ENCODE results near the gene HAVCR1. TPM values are rescaled to one million over a fixed set of nuclear protein-coding genes. Genes with fewer than 3 reads are reported as not detected.
"Not testable (repeated sequence)": the region's sequence is repeated elsewhere in the genome, so short reads cannot be mapped to it uniquely, and the experiment has no call there.

The HAVCR1 gene
- polyA plus RNA-seq, 1 donor (not counting 4 experiments of a cell fraction or from before 2014, with no cell fraction given): not detected

DNA sequence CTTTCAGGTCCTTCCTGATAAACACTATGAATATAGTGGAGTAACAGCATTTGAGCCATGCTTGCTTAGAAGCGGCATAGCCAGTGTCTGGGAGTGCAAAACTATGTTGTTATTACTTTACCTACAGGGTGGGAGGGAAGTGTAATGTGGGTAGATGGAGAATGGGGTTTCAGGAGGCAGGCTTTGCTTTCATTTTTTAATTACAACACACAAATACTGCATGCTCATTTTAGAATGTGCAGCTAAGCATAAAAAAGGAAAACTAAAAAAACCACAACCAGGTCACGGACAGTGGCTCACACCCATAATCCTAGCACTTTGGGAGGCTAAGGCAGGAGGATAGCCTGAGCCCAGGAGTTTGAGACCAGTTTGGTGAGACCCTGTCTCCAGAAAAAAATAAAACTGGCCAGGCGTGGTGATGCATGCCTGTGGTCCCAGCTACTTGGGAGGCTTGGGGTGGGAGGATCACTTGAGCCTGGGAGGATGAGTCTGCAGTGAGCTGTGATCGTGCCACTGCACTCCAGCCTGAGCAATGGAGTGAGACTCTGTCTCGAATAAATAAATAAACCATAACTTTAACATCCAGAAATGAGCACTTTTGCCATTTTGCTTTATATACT lies 20.2 kb downstream of the HAVCR1 start:
- H3K4me3 ChIP-seq (ENCODE audit: control insufficient read depth in 2 of 3, extremely low read depth in 1 of 3, insufficient read depth in 2 of 3, low read depth in 1 of 3, low read length in 3 of 3): no peak overlapping the region
- TF ChIP-seq CTCF (optimal IDR thresholded peaks at IDR 0.05 in 1 of 3, IDR thresholded peaks at IDR 0.05 in 1 of 3, conservative IDR thresholded peaks at IDR 0.05 in 1 of 3; ENCODE audit: extremely low read depth in 1 of 3, insufficient read depth in 2 of 3, low read length in 3 of 3) (no peak), EZH2 (IDR thresholded peaks at IDR 0.05; ENCODE audit: low read length) (no peak)

DNA sequence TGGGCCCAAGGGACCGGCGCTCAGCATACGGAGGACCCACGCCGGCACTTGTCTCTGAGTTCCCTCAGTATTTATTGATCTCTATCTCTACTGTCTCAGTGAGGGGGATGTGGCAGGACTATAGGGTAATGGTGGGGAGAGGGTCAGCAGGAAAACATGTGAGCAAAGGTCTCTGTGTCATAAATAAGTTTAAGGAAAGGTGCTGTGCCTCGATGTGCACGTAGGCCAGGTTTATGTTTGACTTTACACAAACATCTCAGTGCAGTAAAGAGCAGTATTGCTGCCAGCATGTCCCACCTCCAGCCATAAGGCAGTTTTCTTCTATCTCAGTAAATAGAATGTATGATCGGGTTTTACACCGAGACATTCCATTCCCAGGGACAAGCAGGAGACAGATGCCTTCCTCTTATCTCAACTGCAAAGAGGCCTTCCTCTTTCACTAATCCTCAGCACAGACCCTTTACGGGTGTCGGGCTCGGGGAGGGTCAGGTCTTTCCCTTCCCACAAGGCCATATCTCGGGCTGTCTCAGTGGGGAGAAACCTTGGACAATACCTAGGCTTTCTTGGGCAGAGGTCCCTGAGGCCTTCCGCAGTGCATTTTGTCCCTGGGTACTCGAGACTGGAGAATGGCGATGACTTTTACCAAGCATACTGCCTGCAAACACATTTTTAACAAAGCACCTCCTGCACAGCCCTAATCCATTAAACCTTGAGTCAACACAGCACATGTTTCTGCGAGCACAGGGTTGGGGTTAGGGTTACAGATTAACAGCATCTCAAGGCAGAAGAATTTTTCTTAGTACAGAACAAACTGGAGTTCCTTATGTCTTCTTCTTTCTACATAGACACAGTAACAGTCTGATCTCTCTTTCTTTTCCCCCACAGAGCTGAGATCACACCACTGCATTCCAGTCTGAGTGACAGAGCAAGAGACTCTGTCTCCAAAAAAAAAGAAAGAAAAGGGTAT lies 24.5 kb downstream of the HAVCR1 start:
- H3K27ac ChIP-seq (ENCODE audit: control insufficient read depth, insufficient read depth, low read length); H3K27me3 ChIP-seq (ENCODE audit: control insufficient read depth, extremely low read depth, insufficient read depth, low read length); H3K9ac ChIP-seq (ENCODE audit: control insufficient read depth, extremely low read depth, insufficient read depth, low read length); H3K4me2 ChIP-seq (ENCODE audit: control insufficient read depth, extremely low read depth, insufficient read depth, low read depth, low read length); H3K9me3 ChIP-seq (ENCODE audit: control insufficient read depth, low read depth, low read length); H3K79me2 ChIP-seq (ENCODE audit: control insufficient read depth, insufficient read depth, low read length); H3K4me3 ChIP-seq (ENCODE audit: control insufficient read depth in 2 of 3, extremely low read depth in 1 of 3, insufficient read depth in 2 of 3, low read depth in 1 of 3, low read length in 3 of 3); H3K36me3 ChIP-seq (ENCODE audit: control insufficient read depth in 2 of 2, extremely low read depth in 1 of 2, insufficient read depth in 2 of 2, low read length in 2 of 2); DNase-seq (ENCODE audit: low read depth, low spot score); H2AFZ ChIP-seq (ENCODE audit: control insufficient read depth, low read length); H4K20me1 ChIP-seq (ENCODE audit: control insufficient read depth, extremely low read depth, insufficient read depth, low read length); FAIRE-seq; dilution Hi-C loops (cut with MboI; ENCODE audit: extremely low pct_ligation_motif_present, low sequenced_read_pairs); H3K9me1 ChIP-seq (ENCODE audit: control insufficient read depth, extremely low read depth, insufficient read depth, low read length); H3K4me1 ChIP-seq (ENCODE audit: control insufficient read depth, extremely low read depth, insufficient read depth, low read length): not testable (repeated sequence)

More for the DNA sequence above, 20.2 kb downstream of the HAVCR1 start:
- dilution Hi-C loops (cut with MboI; ENCODE audit: extremely low pct_ligation_motif_present, low sequenced_read_pairs): no loop called here
- no peaks in the 10 kb centered on the region for H3K9me1 ChIP-seq (ENCODE audit: control insufficient read depth, extremely low read depth, insufficient read depth, low read length)
- DNase-seq (ENCODE audit: low read depth, low spot score): no peak
- no peak overlapping the region for H2AFZ ChIP-seq (ENCODE audit: control insufficient read depth, low read length)
- no peak for FAIRE-seq
- no peaks in the 10 kb centered on the region for H3K4me1 ChIP-seq (ENCODE audit: control insufficient read depth, extremely low read depth, insufficient read depth, low read length)
- H3K27ac ChIP-seq (ENCODE audit: control insufficient read depth, insufficient read depth, low read length): no peak overlapping the region
- no peak overlapping the region for H3K4me2 ChIP-seq (ENCODE audit: control insufficient read depth, extremely low read depth, insufficient read depth, low read depth, low read length)
- no peaks in the 10 kb centered on the region for H3K79me2 ChIP-seq (ENCODE audit: control insufficient read depth, insufficient read depth, low read length)
- no peaks in the 10 kb centered on the region for H3K36me3 ChIP-seq (ENCODE audit: control insufficient read depth in 2 of 2, extremely low read depth in 1 of 2, insufficient read depth in 2 of 2, low read length in 2 of 2)
- no peaks in the 10 kb centered on the region for H3K9me3 ChIP-seq (ENCODE audit: control insufficient read depth, low read depth, low read length)
- H3K9ac ChIP-seq (ENCODE audit: control insufficient read depth, extremely low read depth, insufficient read depth, low read length): no peak overlapping the region
- H4K20me1 ChIP-seq (ENCODE audit: control insufficient read depth, extremely low read depth, insufficient read depth, low read length): no peaks in the 10 kb centered on the region
- no peaks in the 10 kb centered on the region for H3K27me3 ChIP-seq (ENCODE audit: control insufficient read depth, extremely low read depth, insufficient read depth, low read length)
